Coronary artery (tissue), 2 donors: ENCODE data around the gene DHRSX.
"Not testable (repeated sequence)": the region's sequence is repeated elsewhere in the genome, so short reads cannot be mapped to it uniquely, and the experiment has no call there.

Experiments
- DNase-seq: peaks from one replicate; pipeline ENCODE4 v3.0.0-alpha.2; 2017; ENCODE audit warnings: low spot score
- H3K27ac ChIP-seq, 2 donors: fragments of 200-600 bp; sonication (generic); one replicate each; pipeline ENCODE4 v1.5.1; 2016 to 2019
- H3K4me3 ChIP-seq: fragments of 200-600 bp; sonication (generic); 2 replicates; pipeline ENCODE4 v1.5.1; 2016; ENCODE audit warnings: mild to moderate bottlenecking, moderate library complexity
- CTCF ChIP-seq: fragments of 200-600 bp; sonication (generic); IDR thresholded peaks from one replicate; pipeline ENCODE4 v1.5.1; 2019; ENCODE audit warnings: antibody characterized with exemption

Gene DHRSX

GRCh38 chrX:2267890-2268289, 232.9 kb downstream of the DHRSX start:
- TF ChIP-seq CTCF: no peak
- no peak overlapping the region for H3K27ac ChIP-seq
- no peak overlapping the region for H3K4me3 ChIP-seq
- no peak for DNase-seq

- TF ChIP-seq CTCF: no peak
- Histone ChIP-seq H3K27ac (no peak overlapping the region), H3K4me3 (no peak overlapping the region)
- DNase-seq: no peak
Measured at GRCh38 chrX:2266445-2267349, 234.1 kb downstream of the DHRSX start.

- not testable (repeated sequence) for H3K4me3 ChIP-seq, H3K27ac ChIP-seq, DNase-seq
Measured at GRCh38 chrX:2265658-2266444, 234.9 kb downstream of the DHRSX start.

- Histone ChIP-seq H3K4me3 (no peak overlapping the region), H3K27ac (no peak overlapping the region)
- DNase-seq: no peak
- TF ChIP-seq CTCF: no peak
Measured at GRCh38 chrX:2264179-2265030, 236.4 kb downstream of the DHRSX start.

- no peak overlapping the region for H3K4me3 ChIP-seq
- TF ChIP-seq CTCF: no peak
- H3K27ac ChIP-seq: no peak overlapping the region
- no peak for DNase-seq
Measured at GRCh38 chrX:2263203-2263602, 237.6 kb downstream of the DHRSX start.

GRCh38 chrX:2262668-2263055, 238.1 kb downstream of the DHRSX start:
- DNase-seq: no peak
- Histone ChIP-seq H3K4me3 (no peak overlapping the region), H3K27ac (no peak overlapping the region)
- TF ChIP-seq CTCF: no peak
